Measurements from ENCODE around the gene SPANXN5. TPM values are rescaled to one million over a fixed set of nuclear protein-coding genes. Genes with fewer than 3 reads are reported as not detected.

Gene SPANXN5
- total RNA-seq, 1 experiment from 2014 or later, result not detected

DNA sequence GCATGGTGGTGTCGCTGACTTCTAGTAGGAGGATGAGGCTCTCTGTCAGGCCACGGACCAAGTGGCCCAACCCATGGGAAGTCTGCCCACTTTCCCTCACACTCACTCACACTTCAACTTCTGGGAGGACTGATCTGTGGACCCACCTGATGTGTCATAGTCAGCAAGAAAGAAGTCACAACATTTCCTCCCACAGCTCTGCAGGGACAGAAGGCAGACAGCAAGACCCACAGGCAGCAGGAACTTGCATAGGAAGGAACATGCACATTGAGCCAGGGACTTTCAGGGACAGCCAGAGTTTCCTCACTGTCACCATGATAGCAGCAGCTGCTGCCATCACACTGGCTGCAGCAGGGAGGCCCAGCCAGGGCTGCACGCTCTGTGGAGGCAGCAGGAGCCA is 33.3 kb upstream of the SPANXN5 start (continued):
- TF ChIP-seq REST (IDR thresholded peaks at IDR 0.05; ENCODE audit: low read depth), result no peak

DNA sequence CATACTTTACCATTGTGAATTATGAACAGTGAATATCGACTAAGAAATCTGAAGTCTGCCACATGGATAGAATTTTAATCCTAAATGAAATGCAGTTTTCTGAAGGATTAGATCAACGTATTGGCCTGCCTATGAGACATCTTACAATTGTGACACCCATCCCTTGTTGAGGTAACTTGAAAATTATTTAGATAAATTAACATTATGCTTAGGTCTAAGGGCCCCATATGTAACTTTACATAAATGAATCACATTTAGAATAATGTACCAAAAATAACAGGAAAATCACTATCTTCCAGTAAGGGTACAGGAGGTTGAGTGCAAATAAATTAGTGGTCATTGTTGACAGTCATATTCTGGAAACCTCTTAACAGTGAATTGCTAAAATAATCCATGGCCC is 27.4 kb upstream of the SPANXN5 start:
- Histone ChIP-seq H3K4me3 (replicated peaks in 1 of 2; ENCODE audit: low read depth in 1 of 2, low read length in 2 of 2) (no peak overlapping the region), H3K4me1 (ENCODE audit: control insufficient read depth in 1 of 2, insufficient read depth in 2 of 2, low read length in 2 of 2) (no peaks in the 10 kb centered on the region), H3K27ac (ENCODE audit: low read depth, low read length) (no peak overlapping the region), H3K79me2 (ENCODE audit: insufficient read depth, low read length) (no peaks in the 10 kb centered on the region), H3K27me3 (ENCODE audit: insufficient read depth, low read length) (no peaks in the 10 kb centered on the region), H3K4me2 (ENCODE audit: low read length) (no peak overlapping the region), H3K9ac (ENCODE audit: low read length) (no peak overlapping the region), H3K36me3 (ENCODE audit: control insufficient read depth in 1 of 2, insufficient read depth in 2 of 2, low read length in 2 of 2) (no peaks in the 10 kb centered on the region), H3K9me3 (ENCODE audit: control insufficient read depth in 1 of 2, insufficient read depth in 1 of 2, low read depth in 1 of 2, low read length in 2 of 2) (no peaks in the 10 kb centered on the region), H4K20me1 (ENCODE audit: insufficient read depth) (no peaks in the 10 kb centered on the region), H3K9me2 (ENCODE audit: insufficient read depth) (no peaks in the 10 kb centered on the region), H2AFZ (ENCODE audit: low read depth, low read length, poor library complexity, severe bottlenecking) (no peak overlapping the region)
- DNase-seq (ENCODE audit: low read depth, low spot score) (no peak), ATAC-seq (no peak)
- no TSS peak for BruUV-seq (replicated peaks)
- ChIA-PET POLR2A (no interaction called here), CTCF (no interaction called here), RAD21 (ENCODE audit: low non-redundant PET in 1 of 2, low total read pairs in 2 of 2, uncharacterized antibody in 2 of 2, unreplicated experiment in 2 of 2) (no interaction called here)
- intact Hi-C loops (cut with micrococcal nuclease), result no loop called here
- no peak for TF ChIP-seq SIN3A (IDR thresholded peaks at IDR 0.05; ENCODE audit: low read depth)
- no peak for TF ChIP-seq EZH2 (IDR thresholded peaks at IDR 0.05)
- TF ChIP-seq, protein P1, sequence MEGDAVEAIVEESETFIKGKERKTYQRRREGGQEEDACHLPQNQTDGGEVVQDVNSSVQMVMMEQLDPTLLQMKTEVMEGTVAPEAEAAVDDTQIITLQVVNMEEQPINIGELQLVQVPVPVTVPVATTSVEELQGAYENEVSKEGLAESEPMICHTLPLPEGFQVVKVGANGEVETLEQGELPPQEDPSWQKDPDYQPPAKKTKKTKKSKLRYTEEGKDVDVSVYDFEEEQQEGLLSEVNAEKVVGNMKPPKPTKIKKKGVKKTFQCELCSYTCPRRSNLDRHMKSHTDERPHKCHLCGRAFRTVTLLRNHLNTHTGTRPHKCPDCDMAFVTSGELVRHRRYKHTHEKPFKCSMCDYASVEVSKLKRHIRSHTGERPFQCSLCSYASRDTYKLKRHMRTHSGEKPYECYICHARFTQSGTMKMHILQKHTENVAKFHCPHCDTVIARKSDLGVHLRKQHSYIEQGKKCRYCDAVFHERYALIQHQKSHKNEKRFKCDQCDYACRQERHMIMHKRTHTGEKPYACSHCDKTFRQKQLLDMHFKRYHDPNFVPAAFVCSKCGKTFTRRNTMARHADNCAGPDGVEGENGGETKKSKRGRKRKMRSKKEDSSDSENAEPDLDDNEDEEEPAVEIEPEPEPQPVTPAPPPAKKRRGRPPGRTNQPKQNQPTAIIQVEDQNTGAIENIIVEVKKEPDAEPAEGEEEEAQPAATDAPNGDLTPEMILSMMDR (IDR thresholded peaks at IDR 0.05 in 2 of 3, conservative IDR thresholded peaks at IDR 0.05 in 1 of 3; ENCODE audit: borderline replicate concordance in 1 of 3, insufficient read depth in 1 of 3, low read depth in 2 of 3, low read length in 2 of 3), result no peak
- TF ChIP-seq JUND (IDR thresholded peaks at IDR 0.05), result no peak
- TF ChIP-seq TCF7L2 (IDR thresholded peaks at IDR 0.05; ENCODE audit: borderline replicate concordance, extremely low read depth, insufficient read depth, insufficient read length), result no peak
- TF ChIP-seq EZH2phosphoT487 (IDR thresholded peaks at IDR 0.05; ENCODE audit: borderline replicate concordance), result no peak
- no peak for TF ChIP-seq RAD21 (IDR thresholded peaks at IDR 0.05; ENCODE audit: low read depth)
- no peak for TF ChIP-seq CBX3 (IDR thresholded peaks at IDR 0.05; ENCODE audit: low read depth)
- no peak for TF ChIP-seq POLR2A (IDR thresholded peaks at IDR 0.05; ENCODE audit: borderline replicate concordance, extremely low read depth, insufficient read depth, insufficient read length)
- TF ChIP-seq EGR1 (IDR thresholded peaks at IDR 0.05; ENCODE audit: low read depth), result no peak
